HG03159 (cell line): ENCODE results near the gene GPR162.
"Not testable (repeated sequence)": the region's sequence is repeated elsewhere in the genome, so short reads cannot be mapped to it uniquely, and the experiment has no call there.

Experiments
- ATAC-seq: cut with Tn5 transposase; IDR thresholded peaks from one replicate; pipeline ENCODE4 v1.9.1; 2021; ENCODE audit warnings: mild to moderate bottlenecking, moderate library complexity; ENCODE audit not compliant: unreplicated experiment

The GPR162 gene

DNA sequence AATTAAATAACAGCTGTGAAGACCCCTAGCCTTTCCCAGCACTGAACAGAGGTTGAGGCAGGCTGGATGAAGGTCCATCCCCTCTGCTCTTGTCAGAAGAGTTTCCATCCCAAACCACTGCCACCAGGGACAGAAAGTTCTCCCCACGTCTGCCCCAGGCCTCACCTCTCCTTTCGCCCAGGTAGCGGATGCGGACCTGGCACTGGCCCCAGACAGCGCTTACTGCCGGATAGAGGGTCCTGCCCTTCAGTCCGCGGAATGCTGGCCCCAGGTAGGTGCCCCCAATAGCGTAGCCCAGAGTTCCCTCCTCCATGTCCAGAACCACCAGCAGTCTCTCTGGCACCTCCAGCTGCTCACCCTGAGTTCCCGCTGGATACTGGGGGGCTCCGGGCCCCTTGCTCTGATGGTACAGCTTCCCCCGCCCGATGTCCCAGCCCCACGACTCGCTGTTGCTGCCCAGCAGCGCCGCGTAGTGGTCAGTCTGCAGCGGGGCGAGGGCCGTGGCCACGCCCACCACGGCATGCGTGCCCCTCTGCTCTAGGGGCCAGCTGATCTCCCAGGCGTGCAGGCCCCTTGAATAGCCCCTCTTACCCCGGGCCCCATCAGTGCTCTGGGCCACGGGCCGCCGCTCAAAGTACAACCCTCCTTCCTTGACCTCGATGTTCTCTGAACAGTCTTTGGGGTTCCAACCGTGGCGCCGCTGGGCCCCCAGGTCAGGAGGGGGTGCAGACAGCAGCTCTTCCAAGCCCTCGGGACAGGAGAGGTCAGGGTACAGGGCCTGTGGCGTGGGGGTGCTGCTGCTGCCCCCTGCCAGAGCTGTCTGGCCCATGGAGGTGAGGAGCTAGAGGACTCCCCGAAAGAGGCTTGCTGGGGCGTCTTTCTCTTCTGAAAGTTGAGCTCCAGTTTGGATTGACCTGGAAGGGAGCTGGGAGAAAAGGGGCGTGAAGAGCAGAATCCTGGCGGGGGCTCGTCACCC is 50.7 kb downstream of the GPR162 start:
- no peak for ATAC-seq

- ATAC-seq: peak; percentile 75
Measured at GRCh38 chr12:6873094-6874014, 51.7 kb downstream of the GPR162 start, which contains the start of gene SPSB2. SPSB2 (minus strand) TSS chr12:6873303; CDS start chr12:6872901, 402 bp downstream.

DNA sequence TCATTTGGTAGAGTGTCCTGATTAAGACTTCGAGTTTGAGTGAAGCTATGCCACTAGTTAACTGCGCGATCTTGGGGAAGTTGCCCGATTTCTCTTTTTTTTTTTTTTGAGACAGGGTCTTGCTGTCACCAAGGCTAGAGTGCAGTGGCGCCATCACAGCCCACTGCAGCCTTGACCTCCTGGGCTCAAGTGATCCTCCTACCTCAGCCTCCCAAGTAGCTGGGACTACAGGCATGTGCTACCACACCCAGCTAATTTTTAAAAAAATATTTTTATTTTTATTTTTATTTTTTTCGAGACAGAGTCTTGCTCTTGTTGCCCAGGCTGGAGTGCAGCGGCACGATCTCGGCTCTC is 52.4 kb downstream of the GPR162 start:
- not testable (repeated sequence) for ATAC-seq
